ENCODE results near the gene FAIM2.

- TF ChIP-seq CTCF (conservative IDR thresholded peaks at IDR 0.05 in 1 of 2, IDR thresholded peaks at IDR 0.05 in 1 of 2; ENCODE audit: low read depth in 1 of 2, low read length in 2 of 2) = no peak
- TF ChIP-seq EZH2 (IDR thresholded peaks at IDR 0.05; ENCODE audit: low read length, missing control alignments) = no peak
Observed at GRCh38 chr12:49903700-49904423, at the start of gene FAIM2.

Data from fibroblast of lung (primary cell).